HCT116 (cell line): Measurements from ENCODE around the gene TMPRSS3. TPM values are rescaled to one million over a fixed set of nuclear protein-coding genes. Genes with fewer than 3 reads are reported as not detected.

Experiments used
- ATAC-seq: fragments of 200-7000 bp; cut with Tn5 transposase; 2 replicates; pipeline ENCODE4 v1.9.1; 2020; ENCODE audit warnings: mild to moderate bottlenecking, moderate library complexity
- BruUV-seq: library from RNA; stranded (reverse); fragments of 400-500 nt; replicated peaks from 2 replicates; lab custom pipeline; 2021; lab: Mats Ljungman, UMichigan
- CTCF ChIA-PET: fragments of 300-600 bp; sonication (Branson Sonifier 250); formaldehyde crosslinking; loops from one replicate; lab custom pipeline; 2021; ENCODE audit warnings: antibody characterized with exemption; lab: Charles Lee
- POLR2A ChIA-PET: fragments of 300-600, 350-600 bp; sonication (Branson Sonifier 250); formaldehyde crosslinking; loops from one replicate; lab custom pipeline; 2021; ENCODE audit warnings: antibody characterized with exemption; lab: Charles Lee
- RAD21 ChIA-PET, 2 experiments: fragments of 300-600 bp; sonication (Branson Sonifier 250); formaldehyde crosslinking; loops; one replicate each; lab custom pipeline; 2023; ENCODE audit warnings: low total read pairs in 2 of 2; ENCODE audit not compliant: uncharacterized antibody in 2 of 2, unreplicated experiment in 2 of 2, low non-redundant PET in 1 of 2; lab: Charles Lee
- DNase-seq: peaks from one replicate; pipeline ENCODE4 v3.0.0-alpha.2; 2010; ENCODE audit warnings: low read depth, low spot score
- H2AFZ ChIP-seq: fragments of 200-600 bp; shearing (Covaris generic), sonication (generic); 2 replicates; pipeline ENCODE4 v1.6.1; 2017; ENCODE audit warnings: low read depth, mixed run types, mixed read lengths, antibody characterized with exemption, low read length; ENCODE audit not compliant: poor library complexity, severe bottlenecking
- H3K27ac ChIP-seq: 2 replicates; pipeline ENCODE4 v1.5.1; 2012; ENCODE audit warnings: low read depth, low read length
- H3K27me3 ChIP-seq: fragments of 200-600 bp; sonication (generic); 2 replicates; pipeline ENCODE4 v1.6.1; 2016; ENCODE audit warnings: mixed run types, low read length, mixed read lengths; ENCODE audit not compliant: insufficient read depth
- H3K36me3 ChIP-seq, 2 experiments: fragments of 200-500 bp in 1 of 2; fragments of 200-600 bp in 1 of 2; sonication (Bioruptor generic) in 1 of 2; sonication (generic) in 1 of 2; 2 replicates each; pipeline versions ENCODE4 v1.5.1 to v1.6.1; 2014 to 2016; ENCODE audit warnings: low read length in 2 of 2, inconsistent platforms in 1 of 2, mixed read lengths in 1 of 2, mixed run types in 1 of 2; ENCODE audit not compliant: insufficient read depth in 2 of 2, control insufficient read depth in 1 of 2
- H3K4me1 ChIP-seq, 2 experiments: fragments of 200-600 bp in 1 of 2; sonication (generic) in 1 of 2; 2 replicates each; pipeline versions ENCODE4 v1.5.1 to v1.6.1; 2012 to 2017; ENCODE audit warnings: low read length in 2 of 2, inconsistent platforms in 1 of 2, mild to moderate bottlenecking in 1 of 2, mixed read lengths in 1 of 2, mixed run types in 1 of 2, moderate library complexity in 1 of 2; ENCODE audit not compliant: insufficient read depth in 2 of 2, control insufficient read depth in 1 of 2
- H3K4me2 ChIP-seq: fragments of 200-600 bp; sonication (generic); 2 replicates; pipeline ENCODE4 v1.6.1; 2017; ENCODE audit warnings: mixed run types, low read length, mixed read lengths
- H3K4me3 ChIP-seq, 2 experiments: fragments of 200-600 bp in 1 of 2; sonication (generic) in 1 of 2; replicated peaks in 1 of 2; 2 replicates each; pipeline ENCODE4 v1.5.1; 2011 to 2016; ENCODE audit warnings: low read length in 2 of 2, control low read depth in 1 of 2, low read depth in 1 of 2, mild to moderate bottlenecking in 1 of 2, mixed read lengths in 1 of 2, mixed run types in 1 of 2
- H3K79me2 ChIP-seq: fragments of 200-600 bp; sonication (generic); 2 replicates; pipeline ENCODE4 v1.6.1; 2017; ENCODE audit warnings: mild to moderate bottlenecking, mixed run types, low read length, moderate library complexity, mixed read lengths; ENCODE audit not compliant: insufficient read depth
- H3K9ac ChIP-seq: fragments of 200-600 bp; sonication (generic); 2 replicates; pipeline ENCODE4 v1.6.1; 2016; ENCODE audit warnings: low read length, mixed read lengths
- H3K9me2 ChIP-seq: fragments of 200-600 bp; sonication (generic), shearing (Covaris generic); 2 replicates; pipeline ENCODE4 v1.6.1; 2017; ENCODE audit warnings: mixed run types, mild to moderate bottlenecking, moderate library complexity; ENCODE audit not compliant: insufficient read depth
- H3K9me3 ChIP-seq, 2 experiments: fragments of 200-500 bp in 1 of 2; fragments of 200-600 bp in 1 of 2; sonication (Bioruptor generic) in 1 of 2; sonication (generic) in 1 of 2; 2 replicates each; pipeline ENCODE4 v1.6.1; 2014 to 2017; ENCODE audit warnings: low read length in 2 of 2, mixed read lengths in 2 of 2, inconsistent platforms in 1 of 2, low read depth in 1 of 2, mild to moderate bottlenecking in 1 of 2, mixed run types in 1 of 2, moderate library complexity in 1 of 2; ENCODE audit not compliant: control insufficient read depth in 1 of 2, insufficient read depth in 1 of 2
- H4K20me1 ChIP-seq: fragments of 200-600 bp; sonication (generic), shearing (Covaris generic); 2 replicates; pipeline ENCODE4 v1.6.1; 2017; ENCODE audit warnings: mixed run types, mild to moderate bottlenecking, moderate library complexity; ENCODE audit not compliant: insufficient read depth
- CBX3 ChIP-seq: IDR thresholded peaks from 2 replicates; pipeline ENCODE4 v1.6.1; 2012; ENCODE audit warnings: low read depth
- CEBPB ChIP-seq: IDR thresholded peaks from 2 replicates; pipeline ENCODE4 v1.6.1; 2012; ENCODE audit warnings: low read depth
- ELF1 ChIP-seq: IDR thresholded peaks from 2 replicates; pipeline ENCODE4 v1.6.1; 2012; ENCODE audit warnings: low read depth, borderline replicate concordance
- EZH2phosphoT487 ChIP-seq: fragments of 200-600 bp; IDR thresholded peaks from 2 replicates; pipeline ENCODE4 v1.6.1; 2018; ENCODE audit warnings: antibody characterized with exemption, borderline replicate concordance
- RAD21 ChIP-seq: IDR thresholded peaks from 2 replicates; pipeline ENCODE4 v1.6.1; 2012; ENCODE audit warnings: low read depth, mild to moderate bottlenecking
- SIN3A ChIP-seq: IDR thresholded peaks from 2 replicates; pipeline ENCODE4 v1.6.1; 2012; ENCODE audit warnings: low read depth
- SP1 ChIP-seq: IDR thresholded peaks from 2 replicates; pipeline ENCODE4 v1.6.1; 2012; ENCODE audit warnings: low read depth
- TCF7L2 ChIP-seq: IDR thresholded peaks from 2 replicates; pipeline ENCODE4 v1.7.0; 2011; ENCODE audit warnings: borderline replicate concordance, inconsistent platforms; ENCODE audit not compliant: insufficient read depth, insufficient read length; ENCODE audit errors: extremely low read depth
- ZFX ChIP-seq: fragments of 450-650 bp; IDR thresholded peaks from 2 replicates; pipeline ENCODE4 v1.6.1; 2017
- intact Hi-C: fragments of 100-400 bp; cut with micrococcal nuclease; formaldehyde crosslinking; loops from 2 replicates; pipeline ENCODE4 v1.10.0; 2022
- total RNA-seq: library from RNA; stranded (reverse); gene quantifications from one replicate; pipeline ENCODE4 v1.2.1, GENCODE V29; 2021; ENCODE audit not compliant: unreplicated experiment
- TF ChIP-seq, protein P1 (sequence below): IDR thresholded peaks from 2 replicates; pipeline ENCODE4 v1.6.1; 2012
- TF ChIP-seq, protein P2 (sequence below), 3 experiments: fragments of 200-600 bp in 1 of 3; sonication (generic) in 1 of 3; IDR thresholded peaks in 2 of 3; conservative IDR thresholded peaks in 1 of 3; 2 replicates each; pipeline ENCODE4 v1.5.1; 2012 to 2017; ENCODE audit warnings: low read depth in 2 of 3, low read length in 2 of 3, antibody characterized with exemption in 1 of 3, borderline replicate concordance in 1 of 3, control low read depth in 1 of 3, mild to moderate bottlenecking in 1 of 3, mixed read lengths in 1 of 3, mixed run types in 1 of 3, moderate library complexity in 1 of 3; ENCODE audit not compliant: insufficient read depth in 1 of 3
- TF ChIP-seq, protein P3 (sequence below): IDR thresholded peaks from 2 replicates; pipeline ENCODE4 v1.6.1; 2012

The TMPRSS3 gene
- total RNA-seq, 1 experiment from 2014 or later: not detected

DNA sequence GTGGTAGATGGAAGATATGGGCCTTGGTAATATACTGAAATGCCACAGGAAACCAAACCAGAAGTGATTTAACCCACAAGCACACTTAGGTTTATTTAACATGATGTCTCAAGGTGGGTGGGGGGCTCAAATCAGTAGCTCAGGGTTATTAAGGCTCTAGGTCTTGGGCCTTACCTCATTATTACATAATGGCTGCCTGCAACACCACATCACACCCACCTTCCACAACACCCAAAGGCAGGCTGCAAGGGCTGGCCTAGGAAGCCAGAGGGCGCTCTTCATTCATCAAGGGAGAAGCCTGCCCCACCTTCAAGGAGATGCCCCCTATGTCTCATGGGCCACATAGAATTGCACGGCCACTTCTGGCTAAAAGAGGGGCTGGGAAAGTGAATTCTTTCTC is 35.5 kb downstream of the TMPRSS3 start:
- Histone ChIP-seq H3K27me3 (no peaks in the 10 kb centered on the region), H3K4me2 (no peak overlapping the region), H3K27ac (no peak overlapping the region), H4K20me1 (no peaks in the 10 kb centered on the region), H3K79me2 (no peaks in the 10 kb centered on the region), H3K9me2 (no peaks in the 10 kb centered on the region), H3K4me3 (no peak overlapping the region), H3K4me1 (no peaks in the 10 kb centered on the region), H3K9me3 (no peaks in the 10 kb centered on the region), H3K36me3 (no peaks in the 10 kb centered on the region), H2AFZ (no peak overlapping the region), H3K9ac (no peak overlapping the region)
- TF ChIP-seq RAD21 (peak; percentile 76), SP1 (no peak), ELF1 (no peak)
- TF ChIP-seq, protein P1, sequence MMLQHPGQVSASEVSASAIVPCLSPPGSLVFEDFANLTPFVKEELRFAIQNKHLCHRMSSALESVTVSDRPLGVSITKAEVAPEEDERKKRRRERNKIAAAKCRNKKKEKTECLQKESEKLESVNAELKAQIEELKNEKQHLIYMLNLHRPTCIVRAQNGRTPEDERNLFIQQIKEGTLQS: no peak
- TF ChIP-seq, protein P2, sequence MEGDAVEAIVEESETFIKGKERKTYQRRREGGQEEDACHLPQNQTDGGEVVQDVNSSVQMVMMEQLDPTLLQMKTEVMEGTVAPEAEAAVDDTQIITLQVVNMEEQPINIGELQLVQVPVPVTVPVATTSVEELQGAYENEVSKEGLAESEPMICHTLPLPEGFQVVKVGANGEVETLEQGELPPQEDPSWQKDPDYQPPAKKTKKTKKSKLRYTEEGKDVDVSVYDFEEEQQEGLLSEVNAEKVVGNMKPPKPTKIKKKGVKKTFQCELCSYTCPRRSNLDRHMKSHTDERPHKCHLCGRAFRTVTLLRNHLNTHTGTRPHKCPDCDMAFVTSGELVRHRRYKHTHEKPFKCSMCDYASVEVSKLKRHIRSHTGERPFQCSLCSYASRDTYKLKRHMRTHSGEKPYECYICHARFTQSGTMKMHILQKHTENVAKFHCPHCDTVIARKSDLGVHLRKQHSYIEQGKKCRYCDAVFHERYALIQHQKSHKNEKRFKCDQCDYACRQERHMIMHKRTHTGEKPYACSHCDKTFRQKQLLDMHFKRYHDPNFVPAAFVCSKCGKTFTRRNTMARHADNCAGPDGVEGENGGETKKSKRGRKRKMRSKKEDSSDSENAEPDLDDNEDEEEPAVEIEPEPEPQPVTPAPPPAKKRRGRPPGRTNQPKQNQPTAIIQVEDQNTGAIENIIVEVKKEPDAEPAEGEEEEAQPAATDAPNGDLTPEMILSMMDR (IDR thresholded peaks at IDR 0.05 in 2 of 3, conservative IDR thresholded peaks at IDR 0.05 in 1 of 3; ENCODE audit: borderline replicate concordance in 1 of 3, insufficient read depth in 1 of 3, low read depth in 2 of 3, low read length in 2 of 3): peak; percentile 77 to 96 (median 94)
- no TSS peak for BruUV-seq
- ATAC-seq: peak; percentile 95
- ChIA-PET POLR2A (no interaction called here), RAD21 (no interaction called here), CTCF (interaction anchor here (1.3 to 1.6 kb wide), 6 partner anchors 9 to 233 kb away, joined by 3 to 7 read pairs (median 4); no protein-coding TSS in a partner anchor)
- DNase-seq: peak; percentile 59
- intact Hi-C loops: loop anchor here (1.0 kb wide), 1 partner anchor 90 kb away; no protein-coding TSS in a partner anchor

DNA sequence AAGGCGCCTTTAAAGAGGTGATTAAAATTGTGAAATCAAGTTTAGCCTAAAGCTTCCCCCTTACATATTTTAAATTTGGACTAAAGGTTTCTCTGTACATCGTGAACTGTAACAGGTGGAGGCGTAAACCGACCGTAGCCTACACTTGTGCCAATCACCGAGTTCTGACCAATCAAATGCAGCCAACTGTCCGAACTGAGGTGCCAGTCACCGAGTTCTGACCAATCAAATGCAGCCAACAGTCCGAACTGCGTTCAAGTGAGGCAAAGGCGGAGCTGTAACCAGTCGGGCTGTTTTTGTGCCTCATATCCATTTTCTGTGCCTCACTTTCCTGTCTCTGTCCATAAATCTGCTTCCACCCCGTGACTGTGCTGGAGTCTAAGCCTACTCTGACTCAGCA is 36.9 kb downstream of the TMPRSS3 start:
- ChIA-PET RAD21 (no interaction called here), POLR2A (no interaction called here), CTCF (no interaction called here)
- no peak overlapping the region for H3K9ac ChIP-seq
- H3K27ac ChIP-seq: no peak overlapping the region
- intact Hi-C loops: no loop called here
- TF ChIP-seq CEBPB (no peak), ZFX (no peak), TCF7L2 (no peak), EZH2phosphoT487 (no peak), CBX3 (no peak), SIN3A (no peak)
- TF ChIP-seq, protein P3, sequence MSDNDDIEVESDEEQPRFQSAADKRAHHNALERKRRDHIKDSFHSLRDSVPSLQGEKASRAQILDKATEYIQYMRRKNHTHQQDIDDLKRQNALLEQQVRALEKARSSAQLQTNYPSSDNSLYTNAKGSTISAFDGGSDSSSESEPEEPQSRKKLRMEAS: no peak
- H3K4me2 ChIP-seq: no peak overlapping the region
- no peaks in the 10 kb centered on the region for H3K27me3 ChIP-seq
- no peak for DNase-seq
- H3K9me2 ChIP-seq: no peaks in the 10 kb centered on the region
- H3K9me3 ChIP-seq: no peaks in the 10 kb centered on the region
- no peaks in the 10 kb centered on the region for H3K36me3 ChIP-seq
- BruUV-seq: no TSS peak
- H4K20me1 ChIP-seq: no peaks in the 10 kb centered on the region
- H3K79me2 ChIP-seq: no peaks in the 10 kb centered on the region
- H3K4me1 ChIP-seq: no peaks in the 10 kb centered on the region
- H2AFZ ChIP-seq: no peak overlapping the region
- H3K4me3 ChIP-seq: no peak overlapping the region
- peak; percentile 55 for ATAC-seq
